Skin of body (tissue), 2 donors: Measurements from ENCODE around the gene SERPINE2. TPM values are rescaled to one million over a fixed set of nuclear protein-coding genes. Genes with fewer than 3 reads are reported as not detected.

Experiments used
- DNase-seq: peaks from one replicate; lab custom pipeline; 2025; lab: John Stamatoyannopoulos, UW
- total RNA-seq: library from RNA; depleted of rRNA; stranded (reverse); fragments of >200 nt; gene quantifications from one replicate; pipeline ENCODE4 v1.2.3, GENCODE V29; 2014

SERPINE2 gene
- total RNA-seq, 1 donor from 2014 or later = 32.9 TPM

DNA sequence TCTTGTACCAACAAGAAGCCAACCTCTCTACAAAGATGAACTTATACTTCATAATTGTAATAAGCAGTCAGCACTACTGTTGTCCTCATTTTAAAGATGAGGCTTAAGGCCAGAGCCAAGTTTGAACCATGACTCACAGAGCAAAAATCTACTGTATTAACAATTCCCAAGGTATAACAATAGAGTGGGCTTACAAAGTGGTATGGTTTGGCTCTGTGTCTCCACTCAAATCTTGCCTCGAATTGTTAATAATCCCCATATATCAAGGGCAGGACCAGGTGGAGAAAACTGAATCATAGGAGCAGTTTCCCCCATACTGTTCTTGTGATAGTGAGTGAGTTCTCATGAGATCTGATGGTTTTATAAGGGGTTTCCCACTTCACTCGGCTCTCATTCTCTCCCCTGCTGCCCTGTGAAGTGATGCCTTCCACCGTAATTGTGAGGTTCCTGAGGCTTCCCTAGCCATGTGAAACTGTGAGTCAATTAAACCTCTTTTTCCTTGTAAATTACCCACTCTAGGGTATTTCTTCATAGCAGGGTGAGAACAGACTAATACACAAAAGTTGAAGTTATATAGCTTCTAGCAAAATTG lies 62.4 kb downstream of the SERPINE2 start:
- DNase-seq = no peak

DNA sequence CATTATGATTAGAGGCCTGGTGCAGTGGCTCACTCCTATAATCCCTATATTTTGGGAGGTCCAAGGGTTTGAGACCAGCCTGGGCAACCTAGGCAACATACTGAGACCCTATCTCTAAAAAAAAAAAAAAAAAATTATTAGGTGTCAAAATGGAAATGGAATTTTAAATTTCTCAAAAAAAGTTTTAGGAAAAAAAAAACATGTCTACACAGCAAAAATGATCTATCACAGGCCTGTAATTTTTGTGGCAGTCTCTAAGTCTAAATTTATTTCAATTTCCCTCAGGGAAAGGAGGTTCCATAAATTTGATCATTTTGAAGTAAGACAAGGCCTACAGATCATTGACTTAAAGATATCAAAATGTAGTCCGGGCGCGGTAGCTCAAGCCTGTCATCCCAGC lies 65.5 kb downstream of the SERPINE2 start:
- DNase-seq = no peak

DNA sequence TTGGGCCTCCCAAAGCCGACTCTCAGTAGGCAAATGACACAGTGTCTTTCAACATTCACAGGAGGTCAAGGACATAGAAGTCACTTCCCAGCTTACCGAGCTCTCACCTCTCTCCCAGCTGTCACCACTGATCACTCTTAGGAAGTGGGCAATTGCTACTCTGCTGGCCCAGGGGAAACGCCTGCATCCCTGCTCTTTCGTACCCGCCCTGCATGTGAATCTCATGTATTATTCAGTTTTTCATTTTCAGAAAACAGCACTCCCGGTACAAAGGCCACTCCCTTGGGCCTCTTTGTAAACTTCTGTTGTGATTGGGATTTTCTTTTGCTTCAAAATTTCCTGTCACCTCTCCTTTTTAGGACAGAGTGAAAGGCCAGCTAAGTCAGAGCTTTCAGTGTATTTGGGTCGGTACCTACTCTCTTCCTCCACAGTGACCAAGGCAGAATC lies 66.4 kb downstream of the SERPINE2 start:
- no peak for DNase-seq

DNA sequence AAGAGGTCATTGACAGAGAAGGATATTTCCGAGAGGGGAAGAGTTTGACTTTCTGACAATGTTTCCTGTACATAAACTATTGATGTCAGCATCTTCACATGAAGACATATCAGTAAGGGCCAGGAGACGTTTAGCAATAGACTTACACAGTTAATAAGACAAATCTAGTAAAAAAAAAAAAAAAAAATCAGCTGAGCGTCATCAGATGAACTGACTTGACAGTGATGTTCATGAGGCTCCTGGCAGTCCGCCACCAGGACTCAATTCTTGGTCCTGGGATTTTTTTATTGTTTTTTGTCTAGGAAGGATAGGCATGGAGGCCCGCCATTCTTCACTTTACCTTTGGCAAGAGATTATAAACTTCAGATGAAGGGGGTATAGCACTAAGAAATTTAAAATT lies 67.4 kb downstream of the SERPINE2 start:
- DNase-seq = no peak

DNA sequence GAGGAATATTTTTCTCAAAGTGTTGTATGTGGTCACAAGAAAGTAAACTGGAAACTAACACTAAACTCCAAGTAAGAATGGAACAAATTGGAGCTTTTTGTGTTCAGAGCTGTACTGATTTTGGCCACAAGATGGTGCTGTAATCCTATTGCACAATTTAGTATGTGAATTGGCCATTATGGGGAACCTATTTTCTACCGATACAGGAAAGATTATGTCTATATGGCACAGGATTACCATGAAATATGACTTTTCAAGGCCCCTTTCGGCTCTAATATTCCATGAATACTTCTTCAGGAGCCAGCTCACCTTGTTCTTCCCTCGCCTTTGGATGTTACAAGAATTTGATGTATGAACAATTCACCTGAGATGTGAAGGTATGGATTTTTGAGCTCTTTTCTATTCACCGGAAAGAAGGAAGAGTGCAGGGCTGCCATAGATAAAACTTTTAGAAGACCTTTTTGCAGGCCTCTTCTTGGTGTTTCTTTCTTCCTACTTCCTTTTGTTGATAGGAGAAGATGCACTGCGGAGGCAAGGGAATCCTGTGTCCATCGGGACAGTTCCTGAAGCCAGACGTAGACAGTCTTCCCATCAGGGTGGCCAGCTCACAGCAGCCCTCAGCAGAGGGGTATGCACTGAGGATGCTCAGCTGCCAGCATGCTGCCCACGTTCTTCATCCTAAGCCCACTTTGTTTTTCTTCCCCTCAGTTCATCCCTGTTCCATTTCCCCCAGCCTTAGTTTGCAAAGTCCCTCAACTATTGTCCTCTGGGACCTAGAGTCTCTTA lies 68.5 kb downstream of the SERPINE2 start:
- peak; percentile 34 for DNase-seq

GRCh38 chr2:223969856-223970255 lies 69.2 kb downstream of the SERPINE2 start:
- no peak for DNase-seq

DNA sequence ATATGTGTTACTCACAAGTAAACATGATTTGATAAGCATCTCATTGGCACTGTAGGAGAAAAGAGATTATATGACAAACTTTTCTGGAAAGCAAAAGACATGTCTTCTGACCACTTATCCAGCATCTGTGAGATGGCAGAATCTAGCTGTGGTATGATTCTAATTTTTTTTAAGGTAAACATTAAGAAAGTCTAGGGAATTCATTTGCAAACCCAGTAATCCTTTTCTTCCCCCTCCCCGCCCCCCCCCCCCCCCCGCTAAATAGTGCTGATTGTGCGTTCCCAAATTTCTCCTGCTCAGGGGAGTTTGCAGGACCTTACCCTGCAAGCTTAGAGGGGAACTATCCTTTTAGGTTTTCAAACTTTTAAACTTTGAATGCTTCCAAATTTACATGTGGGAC lies 69.8 kb downstream of the SERPINE2 start:
- DNase-seq = no peak

DNA sequence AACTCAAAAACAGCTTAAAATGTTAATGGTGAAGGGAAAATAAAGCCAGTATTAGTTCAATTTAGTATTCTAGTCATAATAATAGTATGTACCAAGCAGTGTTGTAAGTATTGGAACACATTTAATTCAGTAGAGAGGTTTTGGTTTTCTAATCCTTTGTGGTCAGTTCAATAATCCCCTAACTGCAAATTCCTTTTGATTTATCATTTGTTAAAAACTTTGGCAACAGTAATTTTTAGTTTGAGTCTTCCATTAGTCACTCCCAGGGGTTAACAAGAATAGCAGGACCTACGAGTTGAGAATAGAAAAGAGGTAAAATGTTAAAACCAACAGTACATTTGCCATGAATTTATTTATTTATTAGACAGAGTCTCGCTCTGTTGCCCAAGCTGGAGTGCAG lies 71.1 kb downstream of the SERPINE2 start:
- DNase-seq = no peak

DNA sequence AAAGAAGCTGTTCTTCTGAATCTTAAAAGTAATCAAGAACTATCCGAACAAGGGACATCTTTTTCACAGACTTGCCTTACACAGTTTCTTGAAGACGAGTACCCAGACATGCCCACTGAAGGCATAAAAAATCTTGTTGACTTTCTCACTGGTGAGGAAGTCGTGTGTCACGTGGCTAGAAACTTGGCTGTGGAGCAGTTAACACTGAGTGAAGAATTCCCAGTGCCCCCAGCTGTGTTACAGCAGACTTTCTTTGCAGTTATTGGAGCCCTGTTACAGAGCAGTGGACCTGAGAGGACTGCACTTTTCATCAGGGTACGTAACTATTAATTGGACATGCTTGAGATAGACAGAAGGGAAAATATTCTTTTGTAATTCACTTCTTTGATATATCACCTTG lies 79.4 kb downstream of the SERPINE2 start:
- DNase-seq = peak; percentile 15

- peak; percentile 95 for DNase-seq
Observed at GRCh38 chr2:223957092-223957851, 81.8 kb downstream of the SERPINE2 start, which contains the start of gene MRPL44. TSS of gene MRPL44 (plus strand) at chr2:223957463. CDS start at chr2:223957473, 10 bp downstream.

GRCh38 chr2:223956300-223956699 lies 82.8 kb downstream of the SERPINE2 start:
- DNase-seq = no peak

DNA sequence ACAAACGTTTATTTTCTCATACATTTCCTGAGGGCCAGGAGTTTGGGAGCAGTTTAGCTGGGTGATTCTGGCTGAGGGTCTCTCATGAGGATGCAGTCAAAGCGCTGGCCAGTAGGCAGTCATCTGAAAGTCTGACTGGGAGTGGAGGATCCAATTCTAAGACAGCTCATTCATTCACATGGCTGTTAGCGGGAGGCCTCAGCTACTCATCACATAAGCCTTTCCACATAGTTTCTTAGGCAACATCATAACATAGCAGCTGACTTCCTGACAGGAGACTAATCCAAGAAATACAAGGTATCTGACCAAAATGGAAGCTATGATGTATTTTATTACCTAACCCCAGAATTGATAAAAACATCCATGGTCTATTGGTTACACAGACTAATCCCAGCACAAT lies 84.7 kb downstream of the SERPINE2 start:
- DNase-seq = no peak

DNA sequence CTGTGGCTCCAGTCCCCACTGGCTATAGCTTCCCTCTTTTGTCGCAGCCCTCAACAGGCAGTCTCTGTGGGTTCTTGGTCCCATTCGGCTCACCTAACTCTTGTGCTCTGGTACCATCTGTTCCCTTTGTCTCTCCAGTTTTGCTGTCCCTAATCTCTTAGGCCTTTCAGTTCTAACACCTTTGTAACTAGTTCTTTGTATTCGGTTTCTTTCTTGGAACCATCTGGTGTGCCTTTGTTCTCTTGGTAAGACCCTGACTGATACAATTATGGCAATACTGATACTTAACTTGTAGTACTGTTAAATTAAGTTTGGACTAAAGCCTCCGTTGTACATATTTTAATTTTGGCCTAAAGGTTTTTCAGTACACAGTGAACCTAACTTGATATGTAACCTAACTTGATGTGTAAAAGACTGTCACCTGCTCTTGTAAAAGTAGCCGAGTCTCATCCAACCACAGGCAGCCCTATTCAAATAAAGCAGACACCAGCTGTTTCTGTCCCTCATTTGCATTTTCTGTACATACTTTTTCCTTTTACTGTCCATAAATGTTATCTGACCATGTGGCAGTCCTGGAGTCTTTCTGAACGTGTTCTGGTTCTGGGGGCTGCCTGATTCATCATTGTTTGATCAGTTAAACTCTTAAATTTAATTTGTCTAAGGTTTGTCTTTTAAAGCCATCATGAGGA lies 86.7 kb downstream of the SERPINE2 start:
- DNase-seq = no peak

- DNase-seq = no peak
Observed at GRCh38 chr2:223950448-223951347, 88.4 kb downstream of the SERPINE2 start.

DNA sequence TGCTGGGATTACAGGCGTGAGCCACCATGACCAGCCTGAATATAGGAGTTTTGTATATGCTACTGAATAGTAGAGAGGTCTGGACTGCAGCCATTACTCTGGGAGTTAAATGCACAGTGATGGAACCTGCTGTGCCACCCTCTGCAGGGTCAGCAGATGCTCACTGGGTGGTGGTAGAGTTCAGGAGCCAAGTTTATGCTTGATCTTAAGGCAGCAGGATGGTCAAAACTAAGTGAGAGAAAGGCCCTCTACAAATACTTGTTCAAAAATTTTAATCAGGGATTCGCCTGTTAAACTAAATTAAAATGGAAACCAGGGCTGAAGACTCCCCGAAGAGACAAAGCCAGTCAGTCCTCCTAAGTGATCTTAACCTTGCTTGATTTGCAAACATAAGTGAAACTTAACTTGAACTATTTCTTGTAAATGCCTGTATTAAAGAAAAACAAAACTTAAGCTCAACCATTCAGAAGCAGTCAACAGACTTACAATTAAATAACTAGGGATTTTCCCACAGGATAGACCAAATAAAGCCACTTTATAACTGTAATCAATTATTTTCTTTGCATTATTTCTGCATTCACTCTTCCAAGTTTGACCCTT lies 89.7 kb downstream of the SERPINE2 start:
- DNase-seq = no peak

GRCh38 chr2:223947711-223948205 lies 91.3 kb downstream of the SERPINE2 start:
- DNase-seq = no peak

GRCh38 chr2:223945755-223946154 lies 93.3 kb downstream of the SERPINE2 start:
- DNase-seq = peak; percentile 15

DNA sequence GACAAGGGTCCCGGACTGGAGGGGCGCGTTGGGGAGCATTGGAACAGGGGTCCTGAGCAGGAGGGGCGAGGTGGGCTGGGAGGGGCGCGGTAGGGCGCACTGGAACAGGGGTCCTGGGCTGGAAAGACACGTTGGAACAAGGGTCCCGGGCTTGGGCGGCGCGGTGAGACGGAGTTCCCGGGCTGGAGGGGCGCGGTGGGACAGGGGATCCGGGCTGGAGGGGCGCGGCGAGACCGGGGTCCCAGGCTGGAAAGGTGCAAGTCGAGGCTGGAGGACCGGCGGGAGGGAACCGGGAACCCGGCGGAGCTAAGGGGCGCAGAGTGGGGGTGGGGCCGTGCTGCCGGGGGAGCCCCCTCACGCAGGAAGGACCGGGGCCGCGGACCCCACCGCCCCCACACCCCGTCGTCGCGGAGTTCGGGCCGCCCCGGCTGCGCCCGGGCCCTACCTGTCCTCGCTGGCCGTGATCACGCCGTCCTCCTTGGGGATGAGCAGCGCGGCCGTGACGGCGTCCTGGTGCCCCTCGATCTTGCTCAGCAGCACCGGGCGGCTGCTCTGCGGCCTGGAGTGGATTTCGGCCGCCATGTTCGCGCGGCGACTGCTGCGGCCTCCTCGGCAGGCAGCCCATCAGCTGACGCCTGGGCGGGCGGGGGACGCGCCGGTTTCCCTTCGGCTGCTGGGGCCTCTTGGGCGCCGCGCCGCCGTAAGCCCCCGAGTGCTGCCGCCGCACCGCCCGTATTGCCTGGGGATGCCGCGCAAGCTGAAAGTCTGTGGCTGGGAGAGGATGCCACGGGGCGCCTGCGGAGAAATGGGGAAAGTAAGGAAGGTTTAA lies 94.2 kb downstream of the SERPINE2 start, which contains the start of gene WDFY1:
Gene WDFY1 (minus strand): TSS at position 633 of the 829 bp plus-strand sequence. CDS start 51 bp downstream, at position 582.
- DNase-seq = peak; percentile 81

GRCh38 chr2:223944166-223944702 lies 94.9 kb downstream of the SERPINE2 start:
- no peak for DNase-seq
